AG04450 (cell line): ENCODE results near the gene POLDIP2. TPM values are rescaled to one million over a fixed set of nuclear protein-coding genes. Genes with fewer than 3 reads are reported as not detected.
"Not testable (repeated sequence)": the region's sequence is repeated elsewhere in the genome, so short reads cannot be mapped to it uniquely, and the experiment has no call there.

Experiments used
- CTCF ChIA-PET: fragments of 300-600, 350-600 bp; formaldehyde crosslinking; extraction: SDS; loops from one replicate; lab custom pipeline; 2022; ENCODE audit warnings: antibody characterized with exemption, inconsistent platforms; lab: Charles Lee
- POLR2A ChIA-PET: fragments of 350-600 bp; formaldehyde crosslinking; extraction: SDS; loops from one replicate; lab custom pipeline; 2021; ENCODE audit warnings: antibody characterized with exemption, inconsistent platforms; lab: Yijun Ruan, JAX
- DNase-seq: peaks from one replicate; pipeline ENCODE4 v3.0.0-alpha.2; 2011; ENCODE audit warnings: low read depth, low spot score
- H3K27ac ChIP-seq: one replicate; pipeline ENCODE4 v1.5.1; 2012; ENCODE audit warnings: low read depth, low read length, control low read depth
- H3K27me3 ChIP-seq: one replicate; pipeline ENCODE4 v1.6.0; 2012; ENCODE audit warnings: low read length; ENCODE audit not compliant: control insufficient read depth, insufficient read depth
- H3K4me3 ChIP-seq: 2 replicates; pipeline ENCODE4 v1.5.1; 2011; ENCODE audit warnings: mild to moderate bottlenecking, low read depth, low read length, control low read depth
- H3K9me3 ChIP-seq: 2 replicates; pipeline ENCODE4 v1.5.1; 2012; ENCODE audit warnings: low read length; ENCODE audit not compliant: control insufficient read depth, insufficient read depth
- polyA plus RNA-seq: library from polyadenylated mRNA; depleted of rRNA; stranded (reverse); fragments of >200 nt; gene quantifications from 2 replicates; pipeline ENCODE4 v1.2.3, GENCODE V29; 2011
- TF ChIP-seq, protein P1 (sequence below): IDR thresholded peaks from 2 replicates; pipeline ENCODE4 v1.5.1; 2011; ENCODE audit warnings: low read depth, low read length, control low read depth, inconsistent platforms

POLDIP2 gene
- polyA plus RNA-seq, 1 experiment = 84.7 TPM

DNA sequence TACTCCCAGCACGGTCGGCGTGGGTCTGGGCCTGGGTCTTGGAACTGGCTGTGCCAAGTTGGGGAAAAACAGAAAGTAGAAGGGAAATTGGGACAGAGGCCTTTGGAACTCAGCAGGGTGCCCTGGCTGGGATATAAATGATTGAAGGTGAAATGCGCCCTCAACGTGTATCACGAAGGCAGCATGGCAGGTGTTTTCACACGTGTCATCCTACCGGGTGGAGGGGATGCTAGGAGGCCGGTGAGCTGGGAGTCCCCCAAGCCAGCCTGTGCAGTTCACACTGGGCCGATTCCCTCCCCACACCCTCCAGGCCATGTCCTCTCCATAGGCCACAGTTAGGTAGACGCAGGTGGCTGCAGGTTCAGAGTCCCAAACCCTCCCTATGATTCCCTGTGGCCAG is 15.8 kb downstream of the POLDIP2 start:
- no peak for DNase-seq
- POLR2A ChIA-PET = no interaction called here
- Histone ChIP-seq H3K27ac (no peak overlapping the region), H3K27me3 (no peaks in the 10 kb centered on the region), H3K9me3 (no peaks in the 10 kb centered on the region), H3K4me3 (no peak overlapping the region)
- TF ChIP-seq, protein P1, sequence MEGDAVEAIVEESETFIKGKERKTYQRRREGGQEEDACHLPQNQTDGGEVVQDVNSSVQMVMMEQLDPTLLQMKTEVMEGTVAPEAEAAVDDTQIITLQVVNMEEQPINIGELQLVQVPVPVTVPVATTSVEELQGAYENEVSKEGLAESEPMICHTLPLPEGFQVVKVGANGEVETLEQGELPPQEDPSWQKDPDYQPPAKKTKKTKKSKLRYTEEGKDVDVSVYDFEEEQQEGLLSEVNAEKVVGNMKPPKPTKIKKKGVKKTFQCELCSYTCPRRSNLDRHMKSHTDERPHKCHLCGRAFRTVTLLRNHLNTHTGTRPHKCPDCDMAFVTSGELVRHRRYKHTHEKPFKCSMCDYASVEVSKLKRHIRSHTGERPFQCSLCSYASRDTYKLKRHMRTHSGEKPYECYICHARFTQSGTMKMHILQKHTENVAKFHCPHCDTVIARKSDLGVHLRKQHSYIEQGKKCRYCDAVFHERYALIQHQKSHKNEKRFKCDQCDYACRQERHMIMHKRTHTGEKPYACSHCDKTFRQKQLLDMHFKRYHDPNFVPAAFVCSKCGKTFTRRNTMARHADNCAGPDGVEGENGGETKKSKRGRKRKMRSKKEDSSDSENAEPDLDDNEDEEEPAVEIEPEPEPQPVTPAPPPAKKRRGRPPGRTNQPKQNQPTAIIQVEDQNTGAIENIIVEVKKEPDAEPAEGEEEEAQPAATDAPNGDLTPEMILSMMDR = no peak
- CTCF ChIA-PET = no interaction called here

GRCh38 chr17:28340374-28340773 is 17.0 kb downstream of the POLDIP2 start:
- ChIA-PET CTCF (no interaction called here), POLR2A (no interaction called here)
- H3K4me3 ChIP-seq = no peak overlapping the region
- H3K9me3 ChIP-seq = no peaks in the 10 kb centered on the region; the same call in 1 of the 2 replicates
- no peaks in the 10 kb centered on the region for H3K27me3 ChIP-seq
- H3K27ac ChIP-seq = no peak overlapping the region
- DNase-seq = no peak
- TF ChIP-seq, protein P1 = no peak

DNA sequence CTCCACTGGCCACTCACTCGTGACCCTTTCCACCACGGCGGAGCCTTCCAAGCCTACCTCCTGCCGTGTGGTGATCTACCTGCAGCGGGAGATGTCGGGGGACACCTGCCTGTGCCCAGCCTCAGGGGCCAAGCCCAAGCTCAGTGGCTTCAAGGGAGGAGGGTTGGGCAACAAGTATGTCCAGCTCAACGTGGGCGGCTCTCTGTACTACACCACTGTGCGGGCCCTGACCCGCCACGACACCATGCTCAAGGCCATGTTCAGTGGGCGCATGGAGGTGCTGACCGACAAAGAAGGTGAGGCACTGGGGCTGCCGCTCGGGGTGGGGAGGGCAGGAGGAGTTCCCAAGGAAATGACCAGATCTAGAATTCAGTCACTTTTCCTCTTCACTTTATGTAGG is 17.9 kb downstream of the POLDIP2 start:
- TF ChIP-seq, protein P1 = no peak
- CTCF ChIA-PET = no interaction called here
- Histone ChIP-seq H3K9me3 (no peaks in the 10 kb centered on the region; the same call in 1 of the 2 replicates), H3K4me3 (no peak overlapping the region), H3K27ac (no peak overlapping the region), H3K27me3 (no peaks in the 10 kb centered on the region)
- DNase-seq = no peak
- POLR2A ChIA-PET = interaction anchor here (0.7 kb wide), 1 partner anchor 159 kb away, joined by 4 read pairs; no protein-coding TSS in a partner anchor

GRCh38 chr17:28338769-28339212 is 18.5 kb downstream of the POLDIP2 start:
- CTCF ChIA-PET, H3K4me3 ChIP-seq, H3K9me3 ChIP-seq, DNase-seq, H3K27me3 ChIP-seq: not testable (repeated sequence)
- POLR2A ChIA-PET = interaction anchor here (0.7 kb wide), 1 partner anchor 158 kb away, joined by 4 read pairs; no protein-coding TSS in a partner anchor
- H3K27ac ChIP-seq = peak overlapping the region; percentile 68

- ChIA-PET CTCF (interaction anchor here (0.6 to 1.0 kb wide), 2 partner anchors 217 to 533 kb away, joined by 3 to 4 read pairs; no protein-coding TSS in a partner anchor), POLR2A (no interaction called here)
- no peak for DNase-seq
- TF ChIP-seq, protein P1 = no peak
- Histone ChIP-seq H3K9me3 (no peaks in the 10 kb centered on the region; the same call in 1 of the 2 replicates), H3K27ac (peak overlapping the region; percentile 68), H3K27me3 (no peaks in the 10 kb centered on the region), H3K4me3 (0 out of 2 replicates have a peak overlapping the region, but pooled peaks have one; percentile 7)
Observed at GRCh38 chr17:28338056-28338768, 19.1 kb downstream of the POLDIP2 start.
